Stimulated activated CD4-positive, alpha-beta T cell treated with anti-CD3 and anti-CD28 coated beads, Interleukin-12 subunit alpha, Interleukin-12 subunit beta, amount 100 ng/mL, for 24 hours (primary cell): Measurements from ENCODE around the gene MAGI1.

ENCODE experiments used
- DNase-seq, 2 experiments: peaks; one replicate each; pipeline ENCODE4 v3.0.0-alpha.2; 2020; ENCODE audit warnings: low read depth in 2 of 2

The MAGI1 gene

DNA sequence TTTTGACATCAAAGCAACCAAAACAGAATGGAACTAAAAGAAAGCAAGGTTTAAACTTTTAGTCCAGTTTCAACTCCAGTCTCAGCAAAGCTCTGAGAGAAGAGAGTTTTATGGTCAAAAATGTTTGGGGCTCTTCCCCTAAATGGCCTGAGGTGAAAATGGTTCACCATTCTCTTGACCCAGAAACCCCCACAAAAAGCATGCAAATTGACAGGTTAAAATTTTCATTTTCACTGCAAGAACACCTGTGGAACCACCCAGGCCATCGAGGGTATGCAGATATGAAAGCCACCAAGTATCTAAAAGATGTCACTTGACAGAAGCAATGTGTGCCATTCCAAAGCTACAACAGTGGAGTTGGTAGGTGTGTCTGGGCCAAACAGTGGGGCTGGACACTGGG, 195.0 kb downstream of the MAGI1 start:
- no peak for DNase-seq

DNA sequence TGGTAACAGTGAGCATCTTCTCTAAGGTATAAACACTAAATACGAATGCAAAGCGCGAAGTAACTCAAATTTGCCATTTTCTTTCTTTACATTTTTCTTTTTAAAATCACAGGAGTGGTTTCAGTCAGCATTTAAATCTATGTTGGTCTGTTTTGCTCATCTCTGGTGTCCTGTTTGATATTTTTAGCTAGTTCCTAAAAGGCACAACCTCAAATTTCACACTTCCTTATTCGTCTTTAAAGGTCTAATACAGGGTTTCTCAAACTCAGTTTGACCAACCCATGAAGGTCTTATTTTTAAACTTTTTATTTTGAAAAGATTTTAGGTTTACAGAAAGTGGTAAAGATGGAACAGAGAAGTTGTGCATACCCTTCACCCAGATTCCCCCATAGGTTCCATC, 201.1 kb downstream of the MAGI1 start:
- DNase-seq: no peak

DNA sequence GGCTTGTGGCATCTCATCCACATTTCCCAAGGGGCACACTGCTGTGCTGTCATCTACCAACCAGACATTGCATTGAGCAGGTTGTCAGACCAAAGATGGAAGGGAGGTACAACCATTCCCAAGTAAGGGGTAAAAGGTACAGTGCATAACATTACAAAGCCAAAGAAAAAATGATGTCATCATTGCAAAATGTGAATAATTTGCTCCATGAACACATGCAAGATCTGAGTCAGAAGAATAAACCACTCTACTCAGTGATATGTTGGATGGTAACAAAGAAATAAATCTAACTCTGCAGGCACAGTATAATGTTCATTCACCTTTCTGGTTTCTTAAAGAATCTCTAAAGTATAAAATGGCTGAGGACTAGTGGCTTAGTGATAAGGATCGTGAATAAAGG, 202.7 kb downstream of the MAGI1 start:
- DNase-seq: no peak

DNA sequence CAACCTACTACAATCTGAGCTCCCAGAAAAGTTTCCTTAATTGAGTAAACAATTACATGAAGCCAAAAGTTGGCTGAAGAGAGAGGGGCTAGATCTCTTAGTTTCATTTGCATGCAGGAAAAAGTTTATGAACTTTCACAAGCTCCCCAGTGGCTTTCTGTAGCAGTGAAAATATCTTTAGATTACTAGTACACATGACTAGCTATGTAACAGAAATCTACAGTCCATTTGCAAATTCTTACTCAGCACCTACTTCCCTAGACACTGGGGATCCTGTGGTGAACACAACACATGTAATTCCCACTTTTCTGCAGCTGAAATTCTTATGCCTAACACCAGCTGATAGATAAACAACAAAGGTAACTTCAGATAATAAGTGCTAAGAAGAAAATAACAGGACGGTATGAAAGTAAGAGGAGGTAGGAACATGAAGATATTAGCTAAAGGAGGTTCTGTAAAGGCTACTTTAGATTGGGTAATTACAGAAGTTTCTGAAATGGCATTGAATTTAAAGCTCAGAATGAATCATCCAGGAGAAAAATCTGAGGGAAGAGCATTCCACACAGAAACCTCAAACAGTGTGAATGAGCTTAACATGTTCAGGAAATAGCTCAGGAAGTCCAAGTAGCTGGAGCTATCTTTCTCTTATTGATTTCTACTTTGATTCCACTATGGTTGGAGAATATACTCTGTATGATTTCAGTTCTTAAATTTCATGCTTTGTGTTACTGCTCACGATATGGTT, 204.8 kb downstream of the MAGI1 start:
- no peak for DNase-seq

DNA sequence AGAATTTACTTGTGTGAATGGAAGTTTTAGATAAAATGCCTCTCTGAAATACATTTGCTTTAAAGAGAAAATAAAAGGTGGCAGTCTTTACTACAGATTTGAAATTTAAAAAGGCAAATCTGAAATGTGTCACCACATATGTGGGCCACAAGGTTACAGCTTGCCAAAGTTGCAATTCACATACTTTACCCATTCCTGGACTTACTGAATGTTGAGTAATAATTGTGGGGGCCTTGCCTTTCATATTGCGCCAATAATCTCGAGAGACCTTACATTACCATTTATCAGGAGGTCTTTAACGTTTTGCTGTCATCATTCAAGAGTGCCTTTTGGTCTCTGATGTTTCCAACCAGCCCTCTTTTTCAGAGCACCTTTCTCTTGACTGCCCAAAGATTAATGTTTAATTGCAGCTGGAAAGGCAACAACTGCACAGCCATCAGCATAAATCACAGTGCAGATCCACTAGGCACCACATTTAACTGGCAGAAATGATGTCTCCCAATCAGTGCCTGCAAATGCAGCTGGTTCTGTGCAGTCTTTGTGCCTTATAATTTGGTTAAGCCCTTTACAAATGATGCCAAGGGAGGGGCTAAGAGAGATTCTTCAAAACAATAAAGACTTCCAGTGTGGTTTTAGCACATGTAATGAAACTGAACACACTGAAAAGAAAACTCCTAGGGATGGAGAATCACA, 206.8 kb downstream of the MAGI1 start:
- DNase-seq: no peak

DNA sequence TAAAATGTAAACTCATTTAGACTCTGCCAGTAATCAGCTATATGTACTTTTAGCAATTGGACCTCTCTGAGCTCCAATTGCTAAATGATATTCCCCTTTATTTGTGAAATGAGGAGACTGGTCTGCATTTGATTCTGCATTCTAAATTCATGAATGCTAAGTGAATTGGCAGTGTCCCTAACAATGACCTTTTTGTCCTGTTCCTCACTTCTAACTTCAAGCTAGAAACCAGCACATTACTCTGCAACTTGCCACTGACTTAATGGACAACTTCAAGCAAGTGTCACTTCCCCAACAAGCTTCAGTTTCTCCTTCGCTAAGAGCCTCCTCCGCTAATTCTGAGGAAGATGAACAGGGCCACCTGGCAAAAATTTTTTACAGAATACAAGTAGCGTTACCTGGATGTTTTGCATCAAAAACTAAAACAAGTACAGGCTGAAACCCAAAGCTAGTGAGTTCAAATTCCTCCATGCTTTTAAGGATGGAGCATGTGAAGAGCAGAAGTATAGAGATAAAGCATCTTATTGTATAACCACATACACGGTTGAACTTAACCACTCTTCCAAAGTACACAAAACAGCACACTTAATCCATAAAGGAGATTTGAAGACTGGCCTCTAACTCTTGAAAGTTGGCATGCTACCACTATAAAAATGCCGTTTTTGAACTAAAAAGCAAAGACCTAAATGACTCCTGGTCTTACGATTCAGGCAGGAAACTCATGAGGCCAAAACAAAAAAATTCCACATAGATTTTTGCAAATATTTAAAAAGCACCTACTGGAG, 207.6 kb downstream of the MAGI1 start:
- DNase-seq: no peak

DNA sequence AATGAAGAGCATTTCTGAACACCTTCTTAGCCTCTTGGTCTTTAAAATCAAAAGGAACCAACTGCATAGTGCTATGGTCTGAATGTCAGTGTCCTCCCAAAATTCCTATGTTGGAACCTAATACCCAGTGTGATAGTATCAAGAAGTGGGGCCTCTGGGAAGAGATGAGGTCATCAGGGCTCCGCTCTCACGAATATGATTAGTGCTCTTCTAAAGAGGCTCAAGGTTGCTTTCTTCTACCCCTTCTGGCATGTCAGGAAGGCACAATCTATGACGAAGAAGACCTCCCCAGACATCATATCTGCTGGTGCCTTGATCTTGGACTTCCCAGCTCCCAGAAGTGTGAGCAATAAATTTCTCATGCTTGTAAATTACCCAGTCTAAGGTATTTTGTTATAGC, 209.5 kb downstream of the MAGI1 start:
- DNase-seq: no peak

DNA sequence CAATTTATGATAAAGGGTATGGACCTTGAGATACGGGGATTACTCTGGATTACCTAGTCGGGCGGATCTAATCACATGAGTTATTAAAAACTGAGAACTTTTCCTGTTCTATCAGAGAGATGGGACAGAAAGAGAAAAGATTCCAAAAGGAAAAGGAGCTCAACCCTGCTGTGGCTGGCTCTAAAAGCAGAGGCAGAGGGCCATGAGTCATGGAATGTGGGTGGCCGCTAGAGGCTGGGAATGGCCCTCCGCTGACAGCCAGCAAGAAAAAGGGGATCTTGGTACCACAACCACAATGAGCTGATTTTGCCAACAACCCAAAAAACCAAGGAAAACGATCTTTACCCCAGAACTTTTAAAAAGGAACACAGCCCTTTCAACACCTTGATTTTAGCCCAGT, 210.0 kb downstream of the MAGI1 start:
- no peak for DNase-seq

DNA sequence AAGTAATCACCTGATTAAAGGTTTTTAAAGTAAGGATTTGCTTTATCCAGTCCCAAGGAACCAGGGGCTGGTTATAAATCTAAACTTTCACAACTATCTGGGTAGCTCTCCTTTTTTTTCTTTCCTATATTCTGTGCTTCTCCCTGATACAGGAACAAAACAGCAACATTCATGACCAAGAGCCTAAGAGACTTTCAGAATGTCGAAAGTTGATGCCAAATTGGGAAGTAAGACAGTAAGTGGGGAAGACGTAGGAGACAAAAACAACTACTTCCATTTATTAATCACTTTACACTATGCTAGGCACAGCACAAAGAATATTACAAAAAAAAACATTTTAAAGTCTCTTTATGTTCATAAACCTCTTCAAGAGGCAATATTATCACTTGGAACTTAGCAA, 211.6 kb downstream of the MAGI1 start:
- no peak for DNase-seq

DNA sequence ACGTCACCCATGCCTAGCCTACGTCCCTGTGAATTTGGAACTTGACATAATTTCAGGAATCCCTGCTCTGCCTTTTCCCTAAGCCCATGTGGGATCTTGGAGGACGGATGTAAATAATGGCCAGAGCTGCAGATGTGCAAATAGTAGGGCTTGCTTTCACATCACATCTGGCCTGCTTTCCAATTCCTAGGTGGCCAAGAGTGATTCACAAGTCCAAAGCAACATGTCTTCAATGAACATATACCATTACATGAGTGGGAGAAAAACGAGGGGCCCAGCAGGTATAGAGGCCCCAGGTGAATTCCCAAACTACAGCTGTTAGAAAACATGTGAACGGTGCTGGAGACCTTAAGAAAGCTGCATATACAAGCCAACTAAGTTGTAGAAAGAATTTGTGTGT, 214.6 kb downstream of the MAGI1 start:
- DNase-seq: no peak

DNA sequence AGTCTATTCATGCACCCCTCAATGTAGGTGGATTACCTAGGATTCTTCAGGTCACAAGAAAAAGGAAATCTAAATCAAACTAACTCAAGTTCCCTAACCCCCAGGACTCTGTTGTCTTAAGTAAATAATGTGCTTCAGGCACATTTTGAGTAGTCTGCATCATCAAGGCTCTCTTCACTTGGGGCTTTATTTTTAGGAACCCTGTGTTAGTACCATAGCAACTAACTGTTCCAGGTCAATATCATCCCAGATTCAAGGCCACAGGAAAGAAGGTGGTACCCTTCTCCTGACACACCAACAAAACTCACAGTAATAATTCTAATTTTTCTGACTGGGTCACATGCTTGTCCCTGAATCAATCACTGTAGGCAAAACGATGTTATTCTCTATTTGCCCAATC, 218.1 kb downstream of the MAGI1 start:
- DNase-seq: no peak

DNA sequence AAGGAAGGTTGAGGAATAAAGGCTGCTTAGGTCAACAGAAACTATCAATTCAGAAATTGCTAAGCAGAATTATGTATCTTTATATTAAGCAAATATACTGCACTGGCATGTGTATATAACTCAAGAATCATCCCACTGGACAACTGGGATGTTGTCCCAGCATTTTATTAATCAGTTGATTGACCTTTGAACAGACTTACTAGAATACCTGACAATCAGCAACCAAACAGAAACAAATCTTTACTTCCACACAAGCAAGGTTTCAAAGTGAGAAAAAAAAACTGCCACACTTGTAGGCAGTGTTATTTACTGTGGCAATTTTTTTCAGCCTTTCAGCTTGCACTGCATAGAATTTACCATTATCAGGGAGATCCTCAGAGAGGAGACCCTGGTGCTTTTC, 218.8 kb downstream of the MAGI1 start:
- no peak for DNase-seq

DNA sequence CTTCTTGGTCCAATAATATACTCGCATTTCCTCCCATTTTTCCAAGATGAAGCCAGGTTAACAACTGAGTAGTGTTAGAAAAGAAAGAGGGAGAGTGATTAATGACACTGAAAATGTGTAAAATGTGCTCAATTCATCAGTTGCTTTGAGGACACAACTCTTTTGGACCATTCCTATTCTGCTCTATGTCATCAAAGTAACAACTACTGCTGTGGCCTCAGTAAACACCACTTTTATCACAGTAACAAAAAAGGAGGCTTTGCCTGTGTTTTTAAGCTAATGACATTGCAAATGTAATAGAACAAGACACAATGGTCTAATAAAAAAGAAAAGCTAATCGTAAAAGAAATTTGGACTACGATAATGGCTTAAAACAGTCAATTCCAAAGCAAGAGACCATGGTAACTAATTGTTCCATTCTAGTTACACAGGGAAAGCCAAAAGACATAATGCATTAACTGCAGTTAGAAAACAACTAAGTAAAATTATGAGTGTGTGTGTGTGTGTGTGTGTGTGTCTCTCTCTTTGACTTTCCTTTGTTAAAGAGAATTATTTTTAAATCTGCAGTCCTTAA, 221.1 kb downstream of the MAGI1 start:
- DNase-seq: no peak

DNA sequence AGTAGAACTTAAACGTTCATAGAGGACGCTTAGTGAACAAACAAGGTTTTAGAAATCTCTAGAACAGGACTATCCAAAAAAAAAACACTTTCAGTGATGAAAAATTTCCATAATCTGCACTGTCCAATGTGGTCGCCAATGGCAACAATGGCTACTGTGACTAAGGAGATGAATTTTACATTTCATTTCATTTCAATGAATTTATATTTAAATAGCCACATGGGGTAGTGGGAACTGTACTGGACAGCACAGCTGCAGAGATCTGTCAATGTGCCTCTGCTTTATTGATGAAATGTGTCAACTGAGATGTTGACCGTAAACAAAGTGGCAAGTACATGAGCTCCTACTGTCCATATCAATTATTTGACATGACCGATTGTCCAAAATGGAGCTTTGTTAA, 222.5 kb downstream of the MAGI1 start:
- no peak for DNase-seq

DNA sequence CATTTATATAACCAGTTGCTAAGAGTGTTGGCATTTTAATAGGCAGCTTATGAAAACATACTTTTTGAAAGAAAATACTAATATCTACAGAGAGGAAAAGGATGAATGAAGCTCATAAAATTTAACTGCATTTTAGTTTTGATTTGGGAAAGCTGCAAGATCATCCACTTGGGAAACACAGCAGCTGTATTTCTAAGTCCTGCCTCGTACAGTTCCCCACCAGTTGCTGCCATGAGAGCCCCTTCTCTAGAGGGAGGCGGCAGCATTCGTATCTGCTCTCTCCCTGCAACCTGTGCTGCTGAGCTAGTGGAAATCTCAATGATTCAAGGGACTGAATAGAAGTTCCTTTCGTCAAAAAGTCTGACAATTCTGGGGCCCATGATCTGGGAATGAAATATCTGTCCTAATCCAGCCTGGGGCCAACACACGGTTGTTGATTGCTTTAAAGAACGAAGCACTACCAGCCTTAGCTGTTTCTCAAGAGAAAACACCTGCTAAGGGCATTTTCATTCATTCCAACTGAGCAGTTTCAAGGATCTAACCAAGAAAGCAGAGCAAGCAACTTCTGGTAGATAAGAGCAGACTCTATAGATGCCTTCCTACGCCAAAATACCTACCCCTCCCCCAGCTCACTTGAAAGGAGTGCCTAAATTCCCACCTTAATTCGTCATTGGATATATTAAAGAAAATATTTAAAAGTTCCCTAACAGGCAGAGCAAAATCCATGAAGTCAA, 223.7 kb downstream of the MAGI1 start:
- no peak for DNase-seq

DNA sequence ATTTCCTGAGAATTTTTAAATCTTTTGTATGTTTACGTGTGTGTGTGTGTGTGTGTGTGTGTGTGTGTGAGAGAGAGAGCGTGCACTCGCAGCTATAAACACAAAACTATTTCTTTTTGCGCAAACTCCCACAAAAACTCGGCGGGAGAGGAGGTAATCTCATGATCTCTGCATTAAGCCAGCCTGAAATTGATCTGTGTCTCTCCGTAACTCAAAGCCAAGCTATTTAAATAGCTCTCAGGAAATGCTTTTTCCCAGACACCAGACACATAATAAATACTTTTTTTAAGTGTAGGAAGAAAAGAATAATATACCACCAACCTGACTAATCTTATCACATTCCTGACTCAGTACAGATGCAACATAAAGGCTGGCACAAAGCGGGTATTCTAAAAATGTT, 226.8 kb downstream of the MAGI1 start:
- DNase-seq: no peak

DNA sequence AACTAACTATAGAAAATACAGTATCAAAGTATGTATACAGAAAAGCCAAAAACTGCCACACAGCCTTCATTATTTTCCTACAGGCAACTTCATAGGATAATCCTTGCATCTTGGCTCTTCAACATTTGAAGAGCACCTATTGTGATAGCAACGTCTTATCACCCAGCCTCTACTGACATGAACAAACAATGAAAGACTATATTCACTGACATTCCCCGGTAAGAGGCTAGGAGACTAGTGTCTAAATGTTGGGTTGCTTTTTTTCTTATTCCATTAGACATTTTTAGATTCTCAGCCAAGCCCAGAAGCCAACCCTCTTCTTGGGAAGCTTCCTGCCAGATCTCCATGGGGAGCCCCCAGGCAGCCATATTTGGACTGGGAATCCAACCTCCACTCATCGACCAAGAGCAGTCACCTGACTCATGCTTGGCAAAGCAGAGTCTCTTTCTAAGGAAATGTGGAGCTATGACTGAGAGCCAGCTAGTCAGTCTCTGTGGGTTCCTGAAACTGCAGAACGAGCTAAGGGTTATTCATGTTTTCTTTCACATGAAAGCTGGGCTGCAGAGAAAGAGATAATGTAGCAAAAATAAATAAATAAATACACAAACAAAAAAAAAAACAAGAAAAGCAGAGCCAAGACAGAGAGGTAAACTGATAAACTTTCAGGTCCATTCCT, 227.5 kb downstream of the MAGI1 start:
- DNase-seq: no peak

DNA sequence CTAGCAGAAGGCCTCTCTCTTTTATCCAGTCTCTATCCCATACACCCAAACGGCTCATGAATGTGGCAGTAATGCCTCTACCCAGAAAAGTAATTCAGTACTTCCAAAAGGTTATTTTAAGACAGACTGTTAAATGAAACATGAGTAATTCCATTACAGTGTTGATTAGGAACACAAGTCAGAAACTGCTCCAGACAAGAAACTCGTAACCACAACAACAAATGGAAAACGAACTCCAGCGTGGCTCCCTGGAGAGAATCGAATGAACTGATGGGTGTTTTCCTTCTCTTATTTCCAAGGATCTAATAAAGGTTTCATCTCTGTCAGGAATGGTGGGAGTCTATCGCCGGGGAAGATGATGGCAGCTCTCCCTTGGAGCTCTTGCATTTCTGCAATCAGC, 228.4 kb downstream of the MAGI1 start:
- no peak for DNase-seq

DNA sequence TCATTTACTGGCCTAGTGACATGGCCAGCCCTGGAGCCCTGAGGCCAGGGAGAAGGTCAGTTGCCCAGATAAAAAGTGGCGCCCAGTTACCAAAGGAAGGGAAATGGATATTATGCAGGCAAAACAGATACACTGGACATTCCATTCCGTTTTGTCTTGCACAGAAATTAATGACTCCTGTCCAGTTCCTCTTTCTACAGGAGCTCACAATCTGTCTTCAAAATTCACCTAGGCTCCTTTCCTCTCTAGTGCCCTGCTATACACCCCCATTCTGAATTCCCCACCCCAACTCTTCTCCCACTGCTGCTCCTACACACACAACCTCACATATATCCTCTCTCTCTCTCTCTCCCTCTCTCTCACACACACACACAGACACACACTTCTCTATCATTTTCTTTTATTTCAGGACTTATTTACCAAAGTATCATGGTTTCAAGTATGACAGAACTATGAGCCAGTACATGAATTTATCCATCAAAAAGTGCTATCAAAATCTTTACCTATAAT, 229.0 kb downstream of the MAGI1 start:
- no peak for DNase-seq

DNA sequence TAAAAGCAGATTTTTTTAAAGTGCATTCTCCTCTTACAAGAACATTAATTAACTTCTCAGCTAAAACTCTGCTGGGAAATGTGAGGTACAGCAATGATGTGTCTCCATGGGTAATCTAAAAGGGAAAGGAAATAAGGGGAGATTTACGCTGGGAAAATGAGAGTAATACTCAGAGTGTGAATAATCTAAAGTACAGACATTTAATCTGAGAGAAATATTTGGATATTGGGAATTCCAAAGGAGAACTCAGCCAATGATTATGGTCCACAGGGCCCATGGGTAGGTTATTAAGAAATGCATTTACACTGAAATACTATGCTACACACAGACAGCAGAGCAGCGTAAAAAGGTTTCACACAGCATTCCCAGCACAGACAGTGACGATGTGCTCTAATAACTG, 229.9 kb downstream of the MAGI1 start:
- no peak for DNase-seq

DNA sequence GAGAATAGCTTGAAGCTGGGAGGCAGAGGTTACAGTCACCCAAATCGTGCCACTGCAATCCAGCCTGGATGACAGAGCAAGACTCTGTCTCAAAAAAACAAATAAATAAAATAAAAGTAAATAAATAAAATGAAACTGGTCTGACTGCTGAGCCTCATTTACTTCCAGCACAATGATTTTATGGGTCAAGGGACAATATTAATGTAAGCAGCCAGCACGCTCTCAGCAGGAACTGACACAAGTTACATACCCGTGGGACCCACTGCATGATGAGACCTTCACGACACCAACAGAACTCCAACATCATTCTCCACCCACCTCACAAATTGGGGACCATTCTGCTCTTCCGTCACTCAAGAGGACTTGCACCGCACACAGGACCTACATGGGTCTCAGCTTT, 230.3 kb downstream of the MAGI1 start:
- DNase-seq: no peak
